ENCODE measurements around the gene TRIM51G.
"Not testable (repeated sequence)": the region's sequence is repeated elsewhere in the genome, so short reads cannot be mapped to it uniquely, and the experiment has no call there.

- not testable (repeated sequence) for TF ChIP-seq POLR2AphosphoS5, POLR2A (IDR thresholded peaks at IDR 0.05; ENCODE audit: low read depth, low read length)
Measured at GRCh38 chr11:48945796-48946195, 37.9 kb downstream of the TRIM51G start.
